ENCODE results near the gene CCDC47.

CCDC47 gene

GRCh38 chr17:63701456-63701820 lies 72.0 kb downstream of the CCDC47 start:
- no peak for DNase-seq (ENCODE audit: extremely low spot score)
- TF ChIP-seq FOXA1 (IDR thresholded peaks at IDR 0.05) (no peak), L3MBTL2 (conservative IDR thresholded peaks at IDR 0.05) (no peak), SP1 (IDR thresholded peaks at IDR 0.05) (no peak), HDGF (IDR thresholded peaks at IDR 0.05; ENCODE audit: borderline replicate concordance) (no peak), SUZ12 (IDR thresholded peaks at IDR 0.05) (no peak), PKNOX1 (IDR thresholded peaks at IDR 0.05) (no peak), BHLHE40 (IDR thresholded peaks at IDR 0.05; ENCODE audit: borderline replicate concordance) (no peak)
- POLR2A ChIA-PET = interaction anchor here (1.2 to 3.6 kb wide), 4 partner anchors 9 to 79 kb away, joined by 3 to 17 read pairs (median 5); partner anchors contain the start of genes CCDC47, DDX42 and MAP3K3
- CTCF ChIA-PET = interaction anchor here (0.6 to 1.1 kb wide), 3 partner anchors 9 to 180 kb away, joined by 3 read pairs; no protein-coding TSS in a partner anchor

- DNase-seq (ENCODE audit: extremely low spot score) = no peak
- ChIA-PET POLR2A (interaction anchor here (1.1 to 3.6 kb wide), 5 partner anchors 9 to 80 kb away, joined by 3 to 17 read pairs (median 4); partner anchors contain the start of genes CCDC47 and DDX42), CTCF (interaction anchor here (0.6 to 1.1 kb wide), 3 partner anchors 8 to 180 kb away, joined by 3 read pairs; no protein-coding TSS in a partner anchor)
- TF ChIP-seq ELF4 (IDR thresholded peaks at IDR 0.05) (no peak), FOXK2 (IDR thresholded peaks at IDR 0.05) (no peak), CTBP1 (IDR thresholded peaks at IDR 0.05; ENCODE audit: borderline replicate concordance) (no peak), HDGF (IDR thresholded peaks at IDR 0.05; ENCODE audit: borderline replicate concordance) (no peak), PKNOX1 (IDR thresholded peaks at IDR 0.05) (no peak), FOXA1 (IDR thresholded peaks at IDR 0.05) (no peak), ARNT (IDR thresholded peaks at IDR 0.05) (no peak), NFRKB (IDR thresholded peaks at IDR 0.05) (no peak), FOXM1 (IDR thresholded peaks at IDR 0.05; ENCODE audit: borderline replicate concordance) (no peak)
These were observed 72.6 kb downstream of the CCDC47 start for GRCh38 chr17:63700528-63701455.

GRCh38 chr17:63699638-63700527 lies 73.5 kb downstream of the CCDC47 start, which contains the start of gene LIMD2:
Gene LIMD2, minus strand, starts transcription at chr17:63700125. Its CDS starts 827 bp downstream, at chr17:63699298.
- ChIA-PET POLR2A (interaction anchor here (1.1 to 3.6 kb wide), 4 partner anchors 17 to 81 kb away, joined by 3 to 17 read pairs (median 5); partner anchors contain the start of genes CCDC47 and DDX42), CTCF (no interaction called here)
- no peak for TF ChIP-seq LEF1 (IDR thresholded peaks at IDR 0.05; ENCODE audit: borderline replicate concordance)
- no peak for TF ChIP-seq ZNF384 (IDR thresholded peaks at IDR 0.05)
- no peak for TF ChIP-seq CTBP1 (IDR thresholded peaks at IDR 0.05; ENCODE audit: borderline replicate concordance)
- peak; percentile 69 for DNase-seq (ENCODE audit: extremely low spot score)

- CTCF ChIA-PET = interaction anchor here (1.1 to 1.2 kb wide), 2 partner anchors 23 to 121 kb away, joined by 3 to 5 read pairs; no protein-coding TSS in a partner anchor
- DNase-seq (ENCODE audit: extremely low spot score) = no peak
- POLR2A ChIA-PET = interaction anchor here (1.1 to 3.6 kb wide), 6 partner anchors 23 to 77 kb away, joined by 4 to 17 read pairs (median 6); partner anchors contain the start of genes CCDC47, DDX42 and MAP3K3
- TF ChIP-seq HDGF (IDR thresholded peaks at IDR 0.05; ENCODE audit: borderline replicate concordance) = no peak
- no peak for TF ChIP-seq NFRKB (IDR thresholded peaks at IDR 0.05)
- TF ChIP-seq ELF4 (IDR thresholded peaks at IDR 0.05) = no peak
- TF ChIP-seq PKNOX1 (IDR thresholded peaks at IDR 0.05) = no peak
- no peak for TF ChIP-seq L3MBTL2 (conservative IDR thresholded peaks at IDR 0.05)
- no peak for TF ChIP-seq ZNF384 (IDR thresholded peaks at IDR 0.05)
- no peak for TF ChIP-seq ARNT (IDR thresholded peaks at IDR 0.05)
- no peak for TF ChIP-seq LEF1 (IDR thresholded peaks at IDR 0.05; ENCODE audit: borderline replicate concordance)
- TF ChIP-seq CTBP1 (IDR thresholded peaks at IDR 0.05; ENCODE audit: borderline replicate concordance) = no peak
- no peak for TF ChIP-seq BHLHE40 (IDR thresholded peaks at IDR 0.05; ENCODE audit: borderline replicate concordance)
- TF ChIP-seq TARDBP (IDR thresholded peaks at IDR 0.05) = no peak
- no peak for TF ChIP-seq FOXA1 (IDR thresholded peaks at IDR 0.05)
- no peak for TF ChIP-seq SUZ12 (IDR thresholded peaks at IDR 0.05)
- TF ChIP-seq SP1 (IDR thresholded peaks at IDR 0.05) = no peak
- TF ChIP-seq FOXM1 (IDR thresholded peaks at IDR 0.05; ENCODE audit: borderline replicate concordance) = no peak
These were observed 74.3 kb downstream of the CCDC47 start for GRCh38 chr17:63698886-63699637.

GRCh38 chr17:63698381-63698885 lies 75.0 kb downstream of the CCDC47 start:
- no peak for DNase-seq (ENCODE audit: extremely low spot score)
- no peak for TF ChIP-seq ARNT (IDR thresholded peaks at IDR 0.05)
- no peak for TF ChIP-seq LEF1 (IDR thresholded peaks at IDR 0.05; ENCODE audit: borderline replicate concordance)
- TF ChIP-seq FOXA1 (IDR thresholded peaks at IDR 0.05) = no peak
- no peak for TF ChIP-seq FOXK2 (IDR thresholded peaks at IDR 0.05)
- TF ChIP-seq HDGF (IDR thresholded peaks at IDR 0.05; ENCODE audit: borderline replicate concordance) = no peak
- TF ChIP-seq BHLHE40 (IDR thresholded peaks at IDR 0.05; ENCODE audit: borderline replicate concordance) = no peak
- no peak for TF ChIP-seq SP1 (IDR thresholded peaks at IDR 0.05)
- no peak for TF ChIP-seq SUZ12 (IDR thresholded peaks at IDR 0.05)
- TF ChIP-seq CTBP1 (IDR thresholded peaks at IDR 0.05; ENCODE audit: borderline replicate concordance) = no peak
- TF ChIP-seq ELF4 (IDR thresholded peaks at IDR 0.05) = no peak
- TF ChIP-seq L3MBTL2 (conservative IDR thresholded peaks at IDR 0.05) = no peak
- TF ChIP-seq NFRKB (IDR thresholded peaks at IDR 0.05) = no peak
- no peak for TF ChIP-seq ZNF384 (IDR thresholded peaks at IDR 0.05)
- TF ChIP-seq PKNOX1 (IDR thresholded peaks at IDR 0.05) = no peak
- no peak for TF ChIP-seq TARDBP (IDR thresholded peaks at IDR 0.05)
- TF ChIP-seq FOXM1 (IDR thresholded peaks at IDR 0.05; ENCODE audit: borderline replicate concordance) = no peak

More at GRCh38 chr17:63698381-63698885, 75.0 kb downstream of the CCDC47 start:
- CTCF ChIA-PET = interaction anchor here (0.5 to 1.6 kb wide), 6 partner anchors 10 to 128 kb away, joined by 3 to 13 read pairs (median 4); partner anchors contain the start of gene PSMC5
- POLR2A ChIA-PET = interaction anchor here (1.1 to 2.7 kb wide), 4 partner anchors 23 to 77 kb away, joined by 4 to 8 read pairs (median 5); partner anchors contain the start of genes CCDC47 and MAP3K3

All from HEK293T (cell line).